Measurements from ENCODE around the gene RIN3.

The RIN3 gene

GRCh38 chr14:92605274-92605940 lies 91.8 kb downstream of the RIN3 start:
- DNase-seq (ENCODE audit: low spot score) (no peak), ATAC-seq (ENCODE audit: low read depth) (no peak)
- Histone ChIP-seq H3K9me3 (ENCODE audit: severe bottlenecking) (no peaks in the 10 kb centered on the region), H3K27ac (ENCODE audit: poor library complexity, severe bottlenecking) (no peak overlapping the region), H3K36me3 (ENCODE audit: low read depth) (no peaks in the 10 kb centered on the region), H3K4me1 (ENCODE audit: insufficient read depth, poor library complexity, severe bottlenecking) (peaks cover 24% of the 10 kb centered on the region), H3K4me3 (ENCODE audit: severe bottlenecking) (no peak overlapping the region), H3K27me3 (ENCODE audit: insufficient read depth, poor library complexity, severe bottlenecking) (no peaks in the 10 kb centered on the region)
- no peak for TF ChIP-seq CTCF (IDR thresholded peaks at IDR 0.05; ENCODE audit: poor library complexity, severe bottlenecking)

- H3K36me3 ChIP-seq (ENCODE audit: low read depth): no peaks in the 10 kb centered on the region
- no peak overlapping the region for H3K27ac ChIP-seq (ENCODE audit: poor library complexity, severe bottlenecking)
- TF ChIP-seq CTCF (IDR thresholded peaks at IDR 0.05; ENCODE audit: poor library complexity, severe bottlenecking): no peak
- no peak for DNase-seq (ENCODE audit: low spot score)
- H3K4me3 ChIP-seq (ENCODE audit: severe bottlenecking): no peak overlapping the region
- H3K9me3 ChIP-seq (ENCODE audit: severe bottlenecking): no peaks in the 10 kb centered on the region
- ATAC-seq (ENCODE audit: low read depth): no peak
- H3K27me3 ChIP-seq (ENCODE audit: insufficient read depth, poor library complexity, severe bottlenecking): no peaks in the 10 kb centered on the region
- H3K4me1 ChIP-seq (ENCODE audit: insufficient read depth, poor library complexity, severe bottlenecking): peaks cover 21% of the 10 kb centered on the region
Measured at GRCh38 chr14:92607251-92607650, 93.7 kb downstream of the RIN3 start.

DNA sequence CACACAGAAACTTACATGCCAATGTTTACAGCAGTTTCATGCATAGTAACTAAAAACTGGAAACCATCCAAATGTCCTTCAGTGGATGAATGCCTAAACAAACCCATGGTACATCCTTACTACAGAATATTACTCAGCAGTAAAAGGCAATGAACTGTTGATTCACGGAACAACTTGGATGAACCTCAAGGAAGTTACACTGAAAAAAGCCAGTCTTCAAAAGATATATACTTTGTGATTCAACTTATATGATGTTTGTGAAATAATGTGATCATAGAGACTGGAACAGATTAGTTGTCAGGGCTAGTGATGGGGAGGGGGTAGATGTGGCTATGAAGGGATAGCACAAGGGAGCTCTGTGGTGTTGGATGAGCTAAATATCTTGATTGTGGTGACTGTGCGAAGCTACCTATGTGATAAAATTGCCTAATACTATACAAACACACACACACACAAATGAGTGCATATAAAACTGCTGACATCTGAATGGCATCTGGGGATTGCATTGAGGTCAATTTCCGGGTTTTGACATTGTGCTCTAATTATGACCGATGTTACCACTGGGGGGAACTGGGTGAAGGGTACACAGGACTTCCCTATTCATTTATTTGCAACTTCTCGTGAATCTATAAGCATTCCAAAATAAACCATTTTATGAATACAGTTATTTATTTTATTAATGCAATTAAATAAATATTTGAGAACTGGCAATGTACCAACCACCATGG lies 94.3 kb downstream of the RIN3 start:
- ATAC-seq (ENCODE audit: low read depth) (peak; percentile 26; the same call in 1 of the 3 replicates), DNase-seq (ENCODE audit: low spot score) (no peak)
- Histone ChIP-seq H3K4me3 (ENCODE audit: severe bottlenecking) (no peak overlapping the region), H3K36me3 (ENCODE audit: low read depth) (no peaks in the 10 kb centered on the region), H3K4me1 (ENCODE audit: insufficient read depth, poor library complexity, severe bottlenecking) (peaks cover 21% of the 10 kb centered on the region), H3K27ac (ENCODE audit: poor library complexity, severe bottlenecking) (peak overlapping the region; percentile 6), H3K27me3 (ENCODE audit: insufficient read depth, poor library complexity, severe bottlenecking) (no peaks in the 10 kb centered on the region), H3K9me3 (ENCODE audit: severe bottlenecking) (no peaks in the 10 kb centered on the region)
- TF ChIP-seq CTCF (IDR thresholded peaks at IDR 0.05; ENCODE audit: poor library complexity, severe bottlenecking): no peak

DNA sequence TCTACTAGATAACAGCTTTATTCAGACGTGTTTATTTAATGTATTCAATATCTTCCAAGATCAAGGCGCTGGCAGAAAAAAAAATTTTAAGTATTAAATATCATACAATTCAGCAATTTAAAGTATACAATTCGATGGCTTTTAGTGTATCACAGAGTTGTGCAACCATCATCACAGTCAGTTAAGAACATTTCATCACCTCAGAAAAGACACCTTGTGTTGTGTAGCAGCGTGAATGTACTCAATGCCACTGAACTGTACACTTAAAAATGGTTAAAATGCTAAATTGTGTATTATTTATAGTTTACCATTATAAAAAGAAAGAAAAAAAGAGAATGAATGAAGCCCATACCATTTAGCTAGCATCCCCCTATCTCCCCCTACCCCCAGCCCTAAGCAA lies 96.4 kb downstream of the RIN3 start:
- no peaks in the 10 kb centered on the region for H3K9me3 ChIP-seq (ENCODE audit: severe bottlenecking)
- no peak for TF ChIP-seq CTCF (IDR thresholded peaks at IDR 0.05; ENCODE audit: poor library complexity, severe bottlenecking)
- H3K4me1 ChIP-seq (ENCODE audit: insufficient read depth, poor library complexity, severe bottlenecking): peaks cover 21% of the 10 kb centered on the region
- DNase-seq (ENCODE audit: low spot score): no peak
- H3K27ac ChIP-seq (ENCODE audit: poor library complexity, severe bottlenecking): peak overlapping the region; percentile 21
- peak; percentile 67 for ATAC-seq (ENCODE audit: low read depth)
- H3K27me3 ChIP-seq (ENCODE audit: insufficient read depth, poor library complexity, severe bottlenecking): no peaks in the 10 kb centered on the region
- H3K4me3 ChIP-seq (ENCODE audit: severe bottlenecking): no peak overlapping the region
- H3K36me3 ChIP-seq (ENCODE audit: low read depth): no peaks in the 10 kb centered on the region

GRCh38 chr14:92610849-92611271 lies 97.3 kb downstream of the RIN3 start:
- Histone ChIP-seq H3K9me3 (ENCODE audit: severe bottlenecking) (no peaks in the 10 kb centered on the region), H3K36me3 (ENCODE audit: low read depth) (no peaks in the 10 kb centered on the region), H3K4me1 (ENCODE audit: insufficient read depth, poor library complexity, severe bottlenecking) (peaks cover 21% of the 10 kb centered on the region), H3K27ac (ENCODE audit: poor library complexity, severe bottlenecking) (no peak overlapping the region), H3K4me3 (ENCODE audit: severe bottlenecking) (no peak overlapping the region), H3K27me3 (ENCODE audit: insufficient read depth, poor library complexity, severe bottlenecking) (no peaks in the 10 kb centered on the region)
- no peak for TF ChIP-seq CTCF (IDR thresholded peaks at IDR 0.05; ENCODE audit: poor library complexity, severe bottlenecking)
- DNase-seq (ENCODE audit: low spot score) (no peak), ATAC-seq (ENCODE audit: low read depth) (no peak)

Data from RWPE2 (cell line).